Gastrocnemius medialis (tissue), 4 donors: Measurements from ENCODE around the gene NCOR2. TPM values are rescaled to one million over a fixed set of nuclear protein-coding genes. Genes with fewer than 3 reads are reported as not detected.

Source experiments
- ATAC-seq, 2 donors: fragments of 150-250 bp; one replicate each; pipeline ENCODE4 v1.9.1; 2016
- DNase-seq, 2 donors: peaks; one replicate each; pipeline ENCODE4 v3.0.0-alpha.2; 2019
- H3K27ac ChIP-seq, 4 donors: fragments of 200-600 bp; sonication (generic); 1 replicate in 1 of 4; 2 replicates in 3 of 4; pipeline ENCODE4 v1.5.1; 2016 to 2018; ENCODE audit warnings: mild to moderate bottlenecking in 2 of 4, moderate library complexity in 1 of 4
- H3K27me3 ChIP-seq, 3 donors: fragments of 200-600 bp; sonication (generic) in 2 of 3; 1 replicate in 1 of 3; 2 replicates in 2 of 3; pipeline versions ENCODE4 v1.5.1 to v1.6.0; 2016 to 2019; ENCODE audit warnings: mild to moderate bottlenecking in 1 of 3, moderate library complexity in 1 of 3
- H3K36me3 ChIP-seq, 2 donors: fragments of 200-600 bp; sonication (generic) in 1 of 2; one replicate each; pipeline ENCODE4 v1.5.1; 2017 to 2018
- H3K4me1 ChIP-seq, 2 donors: fragments of 200-600 bp; sonication (generic) in 1 of 2; one replicate each; pipeline ENCODE4 v1.5.1; 2016 to 2017; ENCODE audit warnings: mild to moderate bottlenecking in 2 of 2
- H3K4me3 ChIP-seq, 4 donors: fragments of 200-600 bp; sonication (generic) in 3 of 4; 1 replicate in 1 of 4; 2 replicates in 3 of 4; pipeline ENCODE4 v1.5.1; 2016 to 2019; ENCODE audit warnings: mild to moderate bottlenecking in 2 of 4
- H3K9me3 ChIP-seq, 3 donors: fragments of 200-600 bp; sonication (generic) in 2 of 3; 1 replicate in 1 of 3; 2 replicates in 2 of 3; pipeline ENCODE4 v1.5.1; 2016 to 2019
- POLR2A ChIP-seq, 2 donors: fragments of 450-650 bp; IDR thresholded peaks; one replicate each; pipeline ENCODE4 v1.6.1; 2017; ENCODE audit warnings: antibody characterized with exemption in 2 of 2, mild to moderate bottlenecking in 2 of 2, moderate library complexity in 2 of 2
- in situ Hi-C, 4 donors: fragments of 200-750 bp; cut with MboI; loops; one replicate each; pipeline versions ENCODE4 v1.15.0 to v1.8.0; 2017; ENCODE audit warnings: low sequenced_read_pairs in 4 of 4
- intact Hi-C: fragments of 100-400 bp; cut with DNase I; formaldehyde crosslinking; loops from one replicate; pipeline ENCODE4 v1.15.1; 2023; ENCODE audit warnings: low total_unique reads
- total RNA-seq, 4 donors: library from RNA; depleted of rRNA; stranded (reverse); fragments of >200 nt; gene quantifications; one replicate each; pipeline versions ENCODE4 v1.1.0 to v1.2.3, GENCODE V29; 2016
- TF ChIP-seq, protein P1 (sequence below), 5 experiments: fragments of 450-650 bp in 3 of 5; fragments of 200-600 bp in 2 of 5; sonication (generic) in 2 of 5; IDR thresholded peaks in 4 of 5; conservative IDR thresholded peaks in 1 of 5; 1 replicate in 4 of 5; 2 replicates in 1 of 5; pipeline ENCODE4 v1.5.1; 2016 to 2019; ENCODE audit warnings: antibody characterized with exemption in 5 of 5, mild to moderate bottlenecking in 3 of 5, moderate library complexity in 3 of 5

NCOR2 gene
- total RNA-seq, 4 donors from 2014 or later: 37.7 to 123 (median 105) TPM

DNA sequence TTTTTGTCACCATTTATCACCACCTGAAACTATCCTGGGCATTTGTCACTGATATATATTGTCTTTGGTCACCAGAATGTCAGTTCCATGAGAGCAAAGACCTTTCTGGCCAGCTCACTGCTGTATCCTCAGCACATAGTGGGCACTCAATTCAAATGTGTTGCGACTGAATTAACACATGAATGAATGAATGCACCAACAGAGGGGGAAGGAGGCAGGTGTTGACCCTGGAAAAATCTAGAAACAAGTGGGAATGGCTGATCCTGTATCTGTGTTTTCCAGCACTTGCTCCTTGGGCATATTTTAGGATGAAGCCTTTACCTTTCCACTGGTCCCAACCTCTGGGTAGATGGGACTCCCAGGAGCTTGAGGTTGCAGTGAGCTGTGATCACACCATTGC is 3.4 kb upstream of the NCOR2 start:
- Histone ChIP-seq H3K27ac (no peak overlapping the region), H3K4me3 (no peak overlapping the region), H3K4me1 (peaks cover 18 to 20% of the 10 kb centered on the region in 2 donors), H3K9me3 (no peaks in the 10 kb centered on the region), H3K36me3 (no peaks in the 10 kb centered on the region), H3K27me3 (no peaks in the 10 kb centered on the region)
- in situ Hi-C loops (loop anchor here in 3 of 4 donors (5.0 to 10.0 kb wide), 2 partner anchors 194 to 196 kb away; no protein-coding TSS in a partner anchor), intact Hi-C loops (no loop called here)
- ATAC-seq: no peak
- DNase-seq: no peak
- TF ChIP-seq, protein P1, sequence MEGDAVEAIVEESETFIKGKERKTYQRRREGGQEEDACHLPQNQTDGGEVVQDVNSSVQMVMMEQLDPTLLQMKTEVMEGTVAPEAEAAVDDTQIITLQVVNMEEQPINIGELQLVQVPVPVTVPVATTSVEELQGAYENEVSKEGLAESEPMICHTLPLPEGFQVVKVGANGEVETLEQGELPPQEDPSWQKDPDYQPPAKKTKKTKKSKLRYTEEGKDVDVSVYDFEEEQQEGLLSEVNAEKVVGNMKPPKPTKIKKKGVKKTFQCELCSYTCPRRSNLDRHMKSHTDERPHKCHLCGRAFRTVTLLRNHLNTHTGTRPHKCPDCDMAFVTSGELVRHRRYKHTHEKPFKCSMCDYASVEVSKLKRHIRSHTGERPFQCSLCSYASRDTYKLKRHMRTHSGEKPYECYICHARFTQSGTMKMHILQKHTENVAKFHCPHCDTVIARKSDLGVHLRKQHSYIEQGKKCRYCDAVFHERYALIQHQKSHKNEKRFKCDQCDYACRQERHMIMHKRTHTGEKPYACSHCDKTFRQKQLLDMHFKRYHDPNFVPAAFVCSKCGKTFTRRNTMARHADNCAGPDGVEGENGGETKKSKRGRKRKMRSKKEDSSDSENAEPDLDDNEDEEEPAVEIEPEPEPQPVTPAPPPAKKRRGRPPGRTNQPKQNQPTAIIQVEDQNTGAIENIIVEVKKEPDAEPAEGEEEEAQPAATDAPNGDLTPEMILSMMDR (IDR thresholded peaks at IDR 0.05 in 4 of 5, conservative IDR thresholded peaks at IDR 0.05 in 1 of 5): no peak
- TF ChIP-seq POLR2A (IDR thresholded peaks at IDR 0.05): no peak

DNA sequence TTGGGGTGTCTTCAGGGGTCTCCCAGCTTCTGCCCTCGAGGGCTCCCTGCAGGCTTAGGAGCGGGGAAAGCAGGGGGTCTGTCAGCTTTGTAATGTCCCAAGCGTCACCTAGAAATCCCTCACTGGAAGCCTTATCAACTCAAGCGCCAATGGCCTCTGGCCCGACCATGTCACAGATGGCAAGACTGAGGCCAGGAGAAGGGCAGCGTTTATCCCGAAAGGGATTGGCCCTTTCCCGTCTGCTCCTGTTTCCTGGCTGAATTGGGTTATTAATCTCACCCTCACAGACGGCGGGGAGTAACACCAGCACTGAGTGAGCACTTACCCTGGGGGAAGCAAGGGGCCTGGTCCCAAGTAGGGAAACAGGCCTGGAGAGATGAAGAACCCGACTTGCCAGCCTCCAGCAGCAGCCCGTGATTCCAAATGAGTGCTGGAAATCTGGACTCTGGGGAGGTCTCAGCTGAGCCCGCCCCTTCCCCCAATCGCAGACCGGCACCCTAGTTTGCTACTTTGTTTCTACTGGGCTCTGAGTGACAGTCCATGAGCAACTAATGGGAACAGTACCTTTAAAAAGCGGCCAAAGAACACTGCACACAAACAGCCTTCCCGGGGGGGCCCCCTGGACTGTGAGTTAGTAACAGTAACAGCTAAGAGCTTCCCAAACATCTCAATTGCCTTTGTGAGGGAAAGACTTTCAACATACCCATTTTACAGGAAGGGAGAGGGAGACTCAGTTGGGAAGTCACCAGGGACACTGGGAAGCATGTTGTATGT is 2.1 kb upstream of the NCOR2 start:
- no peak for DNase-seq
- Histone ChIP-seq H3K27me3 (no peaks in the 10 kb centered on the region), H3K4me1 (peaks cover 21 to 32% of the 10 kb centered on the region in 2 donors), H3K27ac (peak overlapping the region in 3 of 4 donors; percentile 91 to 95 (median 91)), H3K36me3 (no peaks in the 10 kb centered on the region), H3K9me3 (no peaks in the 10 kb centered on the region), H3K4me3 (no peak overlapping the region)
- no peak for ATAC-seq
- in situ Hi-C loops: loop anchor here in 3 of 4 donors (5.0 to 10.0 kb wide), 2 partner anchors 195 to 198 kb away; no protein-coding TSS in a partner anchor
- intact Hi-C loops: loop anchor here (5.0 kb wide), 1 partner anchor 182 kb away; no protein-coding TSS in a partner anchor
- TF ChIP-seq POLR2A (IDR thresholded peaks at IDR 0.05): no peak

DNA sequence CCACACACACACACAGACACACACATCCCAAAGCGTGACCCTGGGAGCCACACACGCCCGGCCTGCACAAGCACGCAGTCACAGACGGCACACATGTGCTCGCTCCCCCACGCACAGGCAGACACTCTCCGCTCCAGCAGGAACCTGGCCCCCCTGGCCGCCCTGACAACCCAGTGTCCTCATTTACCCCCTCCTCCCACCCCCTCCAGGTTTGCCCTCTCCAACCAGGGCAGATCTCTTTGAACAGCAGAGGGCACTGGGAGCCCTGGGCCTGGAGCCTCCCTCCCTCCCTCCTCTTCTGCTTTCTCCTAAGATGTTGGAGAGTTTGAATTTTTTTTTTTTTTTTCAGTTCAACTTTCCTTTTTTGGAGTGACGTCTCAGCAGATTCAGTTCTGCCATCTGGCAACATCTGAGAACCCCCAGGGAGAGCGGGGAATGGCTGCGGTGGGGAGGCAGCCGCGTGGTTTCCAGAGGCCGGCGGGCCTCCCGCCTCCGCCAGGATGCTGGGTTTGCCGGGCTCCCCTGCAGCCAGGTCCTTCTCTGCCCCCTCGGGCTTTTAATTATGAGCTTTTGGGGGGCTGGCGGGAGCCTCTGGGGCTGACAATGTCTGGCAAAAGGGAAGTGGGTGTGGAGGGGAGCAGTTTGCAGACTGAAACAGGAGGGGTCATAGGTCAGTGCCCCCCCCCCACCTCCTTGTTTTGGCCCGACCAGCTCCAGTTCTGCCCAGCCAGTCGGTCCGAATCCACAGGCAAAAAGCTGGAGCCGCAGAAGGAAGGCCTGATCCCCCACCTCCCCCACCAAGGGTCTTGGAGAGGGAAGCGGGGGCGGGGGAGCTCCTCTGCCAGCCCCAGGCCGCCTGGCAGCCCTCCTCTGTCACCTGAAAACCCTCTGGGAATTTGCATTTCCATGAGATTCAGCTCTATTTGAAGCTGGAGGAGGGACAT is 1.3 kb upstream of the NCOR2 start:
- H3K9me3 ChIP-seq: no peaks in the 10 kb centered on the region
- in situ Hi-C loops: no loop called here
- H3K27ac ChIP-seq: peak overlapping the region; percentile 91 to 98 (median 93)
- peak in 1 of 2 donors; percentile 10 for TF ChIP-seq POLR2A (IDR thresholded peaks at IDR 0.05)
- TF ChIP-seq, protein P1 (IDR thresholded peaks at IDR 0.05 in 4 of 5, conservative IDR thresholded peaks at IDR 0.05 in 1 of 5): peak in 3 of 5 experiments; percentile 8 to 57 (median 55)
- peak; percentile 9 to 13 for ATAC-seq
- no peaks in the 10 kb centered on the region for H3K27me3 ChIP-seq
- DNase-seq: peak; percentile 38 to 63
- intact Hi-C loops: loop anchor here (1.0 to 5.0 kb wide), 2 partner anchors 181 to 199 kb away; no protein-coding TSS in a partner anchor
- no peaks in the 10 kb centered on the region for H3K36me3 ChIP-seq
- peak overlapping the region; percentile 58 to 93 (median 68) for H3K4me3 ChIP-seq
- H3K4me1 ChIP-seq: peaks cover 23 to 38% of the 10 kb centered on the region in 2 donors

DNA sequence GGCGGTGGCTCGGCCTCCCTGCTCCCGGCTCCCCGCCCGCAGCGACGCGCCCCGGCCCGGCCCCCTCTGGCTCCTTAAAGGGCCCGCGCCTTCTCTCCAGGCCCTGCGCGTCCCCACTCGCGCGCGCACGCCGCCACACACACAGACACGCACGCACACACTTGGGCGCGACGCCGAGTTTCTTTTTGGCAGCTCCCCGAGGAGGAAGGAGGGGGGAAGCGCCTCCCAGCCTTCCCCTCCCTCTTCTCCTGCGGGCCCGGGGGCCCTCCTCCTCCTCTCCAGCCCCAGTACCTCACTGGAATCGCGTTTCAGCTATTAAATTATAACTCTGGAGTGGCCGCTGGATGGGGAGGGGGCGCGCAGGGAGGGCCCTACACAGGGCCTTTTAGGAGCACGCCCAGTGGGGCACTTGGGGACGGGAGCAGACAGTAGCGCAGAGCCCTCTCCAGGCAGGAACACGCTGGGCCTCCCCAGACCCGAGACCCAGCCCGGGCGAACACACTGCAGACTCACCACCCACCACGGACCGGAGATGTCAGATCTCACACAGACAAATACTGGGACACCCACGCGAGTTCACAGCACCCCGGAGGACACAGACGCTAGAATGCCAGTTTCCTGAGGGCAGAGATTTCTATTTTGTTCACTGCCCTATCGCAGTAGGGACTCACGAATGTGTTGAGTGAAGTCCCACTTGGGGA is 411 bp upstream of the NCOR2 start:
- no peaks in the 10 kb centered on the region for H3K36me3 ChIP-seq
- DNase-seq: peak; percentile 81 to 86
- peak; percentile 76 to 79 for ATAC-seq
- H3K4me1 ChIP-seq: peaks cover 27 to 38% of the 10 kb centered on the region in 2 donors
- H3K27me3 ChIP-seq: no peaks in the 10 kb centered on the region
- peak overlapping the region; percentile 91 to 98 (median 93) for H3K27ac ChIP-seq
- peak overlapping the region; percentile 58 to 93 (median 68) for H3K4me3 ChIP-seq
- intact Hi-C loops (loop anchor here (1.0 to 5.0 kb wide), 5 partner anchors 49 to 199 kb away; no protein-coding TSS in a partner anchor), in situ Hi-C loops (no loop called here)
- no peak for TF ChIP-seq POLR2A (IDR thresholded peaks at IDR 0.05)
- TF ChIP-seq, protein P1 (IDR thresholded peaks at IDR 0.05 in 4 of 5, conservative IDR thresholded peaks at IDR 0.05 in 1 of 5): peak in 2 of 5 experiments; percentile 11 to 30
- H3K9me3 ChIP-seq: no peaks in the 10 kb centered on the region
